Measurements from ENCODE around the gene CCDC157.

Gene CCDC157

DNA sequence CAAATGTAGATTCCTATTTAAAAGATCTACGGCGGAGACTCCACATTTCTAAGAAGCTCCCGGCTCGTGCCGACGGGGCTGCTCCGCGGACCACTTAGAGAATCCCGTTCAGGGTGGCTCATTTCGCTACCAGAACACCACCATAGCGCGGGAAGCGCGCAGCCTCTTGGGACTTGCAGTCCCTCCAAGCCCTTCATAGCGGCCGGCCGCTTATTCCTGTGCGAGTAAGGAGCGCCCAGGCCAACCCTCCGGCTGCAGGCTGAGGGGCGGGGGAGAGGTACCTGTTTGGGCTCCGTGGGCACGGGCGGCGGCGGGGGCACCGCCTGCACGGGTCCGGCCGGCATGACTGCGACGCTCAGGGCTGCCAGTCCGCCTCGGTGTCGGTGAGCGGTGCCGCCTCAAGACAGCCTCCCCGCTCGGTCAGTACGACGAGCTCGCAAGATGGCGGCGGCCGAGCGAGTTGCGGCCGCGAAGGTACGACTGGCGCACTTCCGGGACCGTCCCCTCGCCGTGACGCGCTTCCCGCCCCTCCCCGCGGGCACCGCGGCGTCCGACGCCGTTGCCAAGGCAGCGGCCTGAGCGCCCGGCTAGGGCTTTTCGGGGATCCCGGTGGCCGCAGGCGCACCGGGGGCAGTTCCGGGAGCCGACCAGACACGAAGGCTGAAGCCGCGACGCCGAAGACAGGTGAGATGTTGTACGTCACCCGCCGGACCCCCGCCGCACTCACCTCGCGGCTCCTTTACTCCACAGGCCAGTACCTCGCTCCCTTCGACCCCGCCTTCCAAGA lies at the start of gene CCDC157, which contains the start of gene SF3A1:
Gene CCDC157, plus strand, starts transcription at position 559 of the 787 bp plus-strand sequence. CDS start 8,994 bp downstream, outside the sequence.
Gene SF3A1, minus strand, starts transcription at position 446 of the 787 bp plus-strand sequence. Its CDS starts 102 bp downstream, at position 344.
- peak; percentile 61 to 76 (median 64) for DNase-seq (ENCODE audit: low read depth in 3 of 3, low spot score in 1 of 3)

DNA sequence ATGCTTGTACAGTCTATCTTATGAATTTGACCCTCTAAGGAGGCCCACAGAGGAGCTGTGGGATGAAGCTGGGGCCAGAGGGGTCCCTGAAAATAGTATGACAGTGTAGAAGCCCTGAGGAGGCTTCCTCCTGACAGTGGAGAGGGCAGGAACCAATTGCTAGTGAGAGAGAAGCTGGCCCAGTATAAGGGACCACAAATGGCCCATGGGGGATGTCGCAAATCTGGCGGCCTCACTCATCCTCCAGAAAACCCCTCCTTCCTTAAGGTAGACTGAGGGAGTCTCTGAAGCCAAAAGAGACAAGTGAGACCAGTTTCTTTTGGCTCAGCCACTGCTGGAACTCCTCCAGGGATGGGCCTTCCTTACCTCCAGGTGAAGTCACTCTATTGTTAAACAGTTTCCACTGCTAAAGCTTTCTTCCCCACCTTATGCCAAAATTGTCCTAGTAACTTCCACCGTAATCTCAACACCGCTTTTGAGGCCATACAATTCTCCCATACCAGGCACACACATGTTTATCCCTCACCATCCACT lies 49.7 kb upstream of the CCDC157 start:
- DNase-seq (ENCODE audit: low read depth in 3 of 3, low spot score in 1 of 3): no peak

DNA sequence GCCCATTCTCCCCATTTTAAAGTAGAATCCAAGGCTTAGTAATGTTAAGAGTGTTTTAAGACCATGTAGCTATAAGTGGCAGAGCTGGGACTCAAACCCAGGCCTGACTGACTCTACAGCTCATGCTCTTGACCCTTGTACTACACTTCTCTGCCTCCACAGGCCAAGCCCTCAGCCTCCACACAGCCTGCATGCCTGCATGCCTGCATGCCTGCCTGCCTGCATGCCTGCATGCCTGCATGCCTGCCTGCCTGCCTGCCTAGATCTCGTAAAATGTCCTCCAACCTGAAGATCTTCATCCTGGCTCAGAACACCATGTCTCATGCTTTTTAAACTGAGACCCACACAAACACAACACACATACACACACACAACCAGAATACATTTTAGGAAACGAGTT lies 48.7 kb upstream of the CCDC157 start:
- DNase-seq (ENCODE audit: low read depth in 3 of 3, low spot score in 1 of 3): no peak

DNA sequence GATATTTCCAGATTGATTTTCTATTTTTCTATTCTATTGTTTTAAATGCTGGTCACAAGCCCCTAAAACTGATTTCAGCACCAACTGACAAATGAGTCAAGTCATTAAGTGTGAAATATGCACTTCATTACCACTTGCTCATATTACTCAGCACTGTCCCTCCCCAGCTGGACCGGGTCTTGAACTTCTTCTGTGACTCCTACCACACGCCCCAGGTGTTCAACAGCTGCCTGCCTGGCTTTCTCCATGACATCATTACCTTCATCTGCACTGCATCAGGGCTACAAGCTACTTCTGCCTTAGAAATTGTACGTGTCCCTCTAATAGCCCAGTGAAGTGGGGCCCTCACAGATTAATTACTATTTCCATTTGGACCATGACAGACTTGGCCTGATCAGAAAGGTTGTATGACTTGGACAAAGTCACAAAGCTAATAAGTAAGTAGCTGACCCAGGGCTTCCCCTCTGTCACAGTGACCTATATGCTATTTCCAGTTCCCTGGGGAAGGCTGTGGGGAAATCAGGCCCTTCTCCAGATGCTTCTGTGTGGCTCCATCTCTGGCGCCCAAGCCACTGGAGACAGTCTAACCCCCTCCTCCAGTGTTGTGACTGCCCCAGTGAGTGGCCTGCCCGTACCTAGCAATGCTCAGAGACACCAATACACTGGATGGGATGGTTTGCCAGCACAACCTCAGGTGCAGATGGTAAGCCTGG lies 48.1 kb upstream of the CCDC157 start:
- DNase-seq (ENCODE audit: low read depth in 3 of 3, low spot score in 1 of 3): no peak

DNA sequence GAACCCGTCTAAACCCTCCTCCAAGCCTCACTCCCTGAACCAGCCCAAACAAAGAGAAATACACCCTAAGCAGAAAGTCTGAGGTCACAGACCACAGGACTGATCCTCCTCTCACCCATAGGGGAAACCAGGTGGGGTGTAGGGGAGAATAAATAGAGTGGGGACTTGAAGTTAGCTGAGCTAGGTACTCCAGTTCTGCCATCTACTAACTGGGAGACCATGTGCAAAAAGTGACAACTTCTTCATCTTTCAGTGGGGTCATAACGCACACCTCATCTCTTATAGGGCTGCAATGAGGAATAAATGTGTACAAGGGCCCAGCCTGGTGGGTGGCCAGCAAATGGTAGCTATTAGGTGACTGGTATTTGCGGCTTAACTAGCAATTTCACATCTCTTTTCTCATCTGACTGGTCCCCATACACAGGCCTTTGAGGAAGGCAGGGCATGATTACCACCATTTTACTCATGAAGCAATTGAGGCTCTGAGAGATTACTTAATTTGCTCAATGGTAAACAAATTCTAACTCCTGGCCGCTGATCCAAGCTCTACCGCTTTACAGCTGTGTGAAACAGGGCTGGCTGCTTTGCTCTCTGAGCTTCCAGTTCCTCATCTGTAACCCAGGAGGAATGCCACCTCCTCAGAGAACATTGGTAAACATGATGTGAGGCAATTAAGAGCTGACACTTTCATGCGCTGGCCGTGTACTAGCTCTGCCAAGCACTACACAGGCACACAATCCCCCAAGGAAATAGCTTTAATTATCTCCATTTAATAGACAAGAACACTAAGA lies 46.7 kb upstream of the CCDC157 start:
- no peak for DNase-seq (ENCODE audit: low read depth in 3 of 3, low spot score in 1 of 3)

DNA sequence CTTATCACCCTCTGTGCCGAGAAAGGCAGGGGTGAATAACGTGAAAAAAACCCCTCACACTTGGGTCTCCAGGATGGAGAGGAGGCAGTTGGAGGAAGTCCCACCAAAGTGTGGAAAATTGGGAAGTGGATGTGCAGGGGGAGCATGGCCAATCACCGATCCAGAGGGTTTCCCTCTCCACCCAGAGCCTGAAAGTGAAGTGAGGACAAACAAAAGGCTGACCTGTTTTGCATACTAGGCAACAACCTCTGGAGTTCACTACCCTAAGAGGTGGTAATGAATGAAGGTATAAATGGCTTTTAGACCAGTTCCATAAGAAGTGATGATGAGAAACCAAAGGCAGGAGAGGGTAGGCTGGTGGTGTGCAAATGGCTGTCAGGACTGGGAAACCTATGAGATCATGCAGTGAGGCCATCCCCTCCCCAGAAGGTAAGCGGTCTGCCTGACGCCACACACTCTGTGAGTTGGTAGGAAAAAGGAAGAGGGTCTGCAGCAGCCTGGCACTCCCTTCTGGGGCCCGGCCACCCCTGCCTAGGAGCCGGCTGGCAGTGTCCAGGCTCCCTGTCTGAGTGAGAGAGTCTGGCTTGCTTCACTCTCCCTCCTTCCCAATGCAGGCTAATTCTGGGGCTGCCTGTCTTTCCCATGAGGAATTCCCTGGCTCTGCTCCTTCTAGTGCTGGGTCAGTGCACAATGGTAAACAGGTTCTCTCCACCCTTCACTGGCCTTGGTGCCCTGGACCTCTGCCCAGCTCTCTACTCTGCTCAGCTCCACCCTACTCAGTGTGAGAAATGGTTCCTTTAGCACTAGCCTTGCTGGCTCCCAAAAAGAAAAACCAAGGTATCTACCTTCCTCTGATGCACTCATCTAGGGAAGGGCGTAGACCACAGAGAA lies 45.7 kb upstream of the CCDC157 start:
- no peak for DNase-seq (ENCODE audit: low read depth in 3 of 3, low spot score in 1 of 3)

DNA sequence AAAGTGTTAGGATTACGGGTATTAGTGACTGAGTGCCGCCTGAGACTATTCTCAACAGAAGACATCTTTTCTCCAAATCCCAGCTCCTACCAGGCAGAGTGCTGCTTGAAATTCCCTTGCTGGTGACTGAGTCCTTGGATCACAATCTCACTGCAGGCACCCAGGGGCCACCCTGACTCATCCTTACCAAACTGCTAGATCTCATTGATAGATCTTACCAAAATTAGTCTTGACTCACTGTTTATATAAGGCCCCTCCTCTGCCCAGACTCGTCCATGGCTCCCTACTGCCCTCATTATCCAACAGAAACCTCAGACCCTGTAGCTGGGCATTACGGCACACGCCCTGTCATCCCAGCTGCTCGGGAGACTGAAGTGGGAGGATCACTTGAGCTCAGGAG lies 44.8 kb upstream of the CCDC157 start:
- no peak for DNase-seq (ENCODE audit: low read depth in 3 of 3, low spot score in 1 of 3)

DNA sequence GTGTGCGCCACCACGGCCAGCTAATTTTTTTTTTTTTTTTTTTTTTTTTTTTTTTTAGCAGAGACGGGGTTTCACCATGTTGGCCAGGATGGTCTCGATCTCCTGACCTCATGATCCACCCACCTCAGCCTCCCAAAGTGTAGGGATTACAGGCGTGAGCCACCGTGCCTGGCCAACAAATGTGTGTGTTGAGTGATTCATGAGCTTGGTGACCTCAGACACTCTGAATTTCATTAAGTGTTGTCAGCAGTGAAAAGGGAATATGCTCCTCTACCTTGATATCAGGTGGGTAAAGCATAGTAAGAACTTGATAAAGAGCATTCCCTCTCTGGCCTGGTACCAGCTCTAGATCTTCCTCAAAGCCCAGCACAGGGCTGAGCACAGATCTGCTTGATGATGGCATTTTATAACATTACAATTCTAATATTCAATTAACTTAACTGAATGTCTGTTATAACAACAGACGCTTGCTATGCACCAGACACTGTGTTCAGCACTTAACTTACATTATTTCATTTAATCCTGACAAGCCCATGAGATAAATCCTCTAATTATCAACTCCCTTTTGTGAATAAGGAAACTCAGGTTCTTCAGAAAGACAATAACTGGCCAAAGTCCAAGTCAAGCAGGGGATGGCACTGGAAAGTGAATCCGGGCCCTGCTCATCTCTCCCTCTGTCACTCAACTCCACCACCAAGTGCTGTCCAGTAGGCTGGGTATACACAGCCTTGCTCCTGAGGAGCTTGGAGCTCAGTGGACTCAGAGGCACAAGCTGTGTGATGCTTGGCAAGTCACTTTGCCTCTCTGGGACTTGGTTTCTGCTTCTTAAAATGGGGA lies 43.1 kb upstream of the CCDC157 start:
- DNase-seq (ENCODE audit: low read depth in 3 of 3, low spot score in 1 of 3): no peak

DNA sequence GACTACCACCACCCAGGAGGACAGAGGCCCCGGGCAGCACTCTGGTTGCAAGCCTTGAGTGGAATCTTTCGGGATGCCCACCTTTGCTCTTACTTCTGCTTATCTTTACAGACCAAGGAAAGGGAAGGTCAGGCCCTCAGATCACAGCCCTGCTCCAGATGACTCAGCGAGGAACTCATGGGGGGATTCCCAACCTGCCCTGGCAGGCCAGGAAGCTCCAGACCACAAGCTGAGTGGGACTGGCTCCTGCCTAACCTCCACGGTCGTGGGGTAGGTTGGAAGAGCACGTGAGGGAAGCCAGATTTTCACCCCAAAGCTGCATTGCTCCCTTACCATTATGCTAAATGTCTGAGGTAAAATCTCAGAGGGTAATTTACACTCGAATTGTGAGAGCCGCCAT lies 41.9 kb upstream of the CCDC157 start:
- DNase-seq (ENCODE audit: low read depth in 3 of 3, low spot score in 1 of 3): no peak

DNA sequence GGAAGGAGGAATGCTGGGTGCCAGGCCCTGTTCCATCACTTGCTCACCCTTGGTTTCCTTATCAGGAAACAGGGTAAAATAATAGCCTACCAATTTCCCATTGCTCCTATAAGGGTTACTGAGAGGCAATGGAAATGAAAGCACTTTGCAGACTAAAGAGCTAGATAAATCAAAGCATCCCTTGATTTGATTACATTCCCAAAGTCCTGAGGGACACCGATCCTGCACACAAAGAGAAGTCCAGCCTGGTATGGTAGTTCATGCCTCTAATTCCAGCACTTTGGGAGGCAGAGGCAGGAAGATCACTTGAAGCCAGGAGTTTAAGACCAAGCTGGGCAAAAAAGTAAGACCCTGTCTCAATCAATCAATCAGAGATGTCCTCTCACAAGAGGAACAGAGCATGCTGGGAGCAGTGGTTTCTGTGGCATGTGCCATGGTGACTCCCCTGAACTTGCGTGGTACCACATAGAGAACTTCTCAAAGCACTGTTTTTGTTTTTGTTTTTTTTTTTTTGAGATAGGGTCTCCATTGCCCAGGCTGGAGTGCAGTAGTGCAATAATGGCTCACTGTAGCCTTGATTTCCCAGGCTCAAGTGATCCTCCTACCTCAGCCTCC lies 40.7 kb upstream of the CCDC157 start:
- no peak for DNase-seq (ENCODE audit: low read depth in 3 of 3, low spot score in 1 of 3)

DNA sequence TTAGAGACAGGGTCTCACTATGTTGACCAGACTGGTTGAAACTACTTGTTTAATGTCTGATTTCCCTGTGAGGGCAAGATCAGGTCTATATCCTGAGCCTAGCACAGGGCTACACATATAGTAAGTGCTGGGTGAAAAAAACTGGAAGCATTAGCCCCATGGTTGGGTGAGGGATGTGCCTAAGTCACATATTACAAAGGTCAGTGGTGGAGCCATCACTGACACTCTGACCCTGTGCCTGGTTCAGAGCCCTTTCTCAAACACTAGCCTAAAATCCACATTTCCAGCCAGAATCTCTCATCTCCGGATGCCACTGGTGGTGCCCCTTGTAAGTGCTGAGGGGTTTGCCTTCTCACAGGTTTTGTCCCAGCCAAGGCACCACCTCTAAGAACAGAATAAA lies 39.0 kb upstream of the CCDC157 start:
- no peak for DNase-seq (ENCODE audit: low read depth in 3 of 3, low spot score in 1 of 3)

DNA sequence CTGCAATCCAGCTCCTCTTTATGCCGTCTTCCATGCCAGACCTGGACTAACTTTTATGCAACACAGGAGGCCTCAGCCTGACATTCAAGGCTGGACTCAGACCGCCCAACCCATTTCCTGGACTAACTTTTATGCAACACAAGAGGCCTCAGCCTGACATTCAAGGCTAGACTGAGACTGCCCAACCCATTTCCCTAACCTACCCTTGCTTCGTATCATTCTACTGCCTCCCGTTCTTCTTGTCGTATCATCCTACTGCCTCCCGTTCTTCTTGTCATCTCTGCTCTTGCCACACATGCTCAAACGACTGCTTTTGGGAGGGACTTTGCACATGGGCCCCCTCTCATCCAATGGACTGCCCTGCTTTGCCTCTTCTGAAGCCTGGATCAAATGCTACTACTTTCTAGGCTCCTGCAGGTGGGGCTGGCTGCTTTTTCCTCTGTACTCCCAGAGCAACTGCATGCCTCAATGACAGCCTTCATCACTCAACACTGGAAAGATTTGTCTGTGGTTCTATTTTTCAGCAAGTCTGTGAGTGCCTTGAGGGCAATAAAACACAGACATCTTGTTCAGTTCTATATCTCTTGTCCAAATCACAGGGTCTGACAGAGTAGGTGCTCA lies 37.9 kb upstream of the CCDC157 start:
- DNase-seq (ENCODE audit: low read depth in 3 of 3, low spot score in 1 of 3): no peak

DNA sequence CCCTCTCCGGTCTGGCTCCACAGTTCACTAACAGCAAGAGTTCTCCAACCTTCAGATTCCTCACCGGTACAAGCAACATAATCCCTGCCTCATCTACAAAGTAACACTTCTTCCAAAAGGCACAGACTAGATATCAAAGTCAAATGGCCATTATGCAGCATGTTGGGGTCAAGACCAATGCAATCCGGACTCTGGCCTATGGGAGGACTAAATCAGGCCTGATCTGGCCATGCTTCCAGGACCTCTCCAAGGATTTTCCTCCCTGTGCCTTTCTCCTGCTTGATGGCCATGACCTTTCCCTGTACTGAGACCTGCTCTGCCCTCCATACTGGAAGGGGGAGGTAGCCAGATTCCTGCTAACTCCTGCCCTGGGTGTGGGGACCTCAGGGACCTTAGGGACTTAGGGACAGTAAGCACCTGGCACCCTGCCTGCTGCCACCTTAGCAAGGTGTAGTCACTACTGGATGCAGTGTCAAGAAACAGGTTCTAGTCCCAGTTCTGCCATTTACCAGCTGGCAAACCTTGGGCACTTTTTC lies 36.7 kb upstream of the CCDC157 start:
- DNase-seq (ENCODE audit: low read depth in 3 of 3, low spot score in 1 of 3): no peak

DNA sequence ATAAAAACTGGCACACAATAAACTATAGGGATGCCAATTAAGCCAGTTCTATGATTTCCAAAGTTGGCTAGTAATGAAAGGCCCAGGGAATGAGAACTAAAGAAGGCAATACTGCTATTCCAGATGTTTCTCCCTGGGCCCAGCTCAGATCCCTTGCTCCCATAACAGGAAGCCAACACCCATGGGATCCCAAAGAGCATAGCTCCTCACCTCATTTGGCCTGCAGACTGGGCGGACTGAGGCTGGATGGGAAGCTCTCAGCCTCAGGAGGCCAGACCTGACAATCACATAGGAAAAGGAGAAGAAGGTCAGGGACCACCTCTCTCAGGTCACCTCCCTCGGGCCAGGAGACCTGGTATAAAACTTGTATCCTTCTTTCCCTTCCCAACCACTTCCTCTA lies 35.3 kb upstream of the CCDC157 start:
- no peak for DNase-seq (ENCODE audit: low read depth in 3 of 3, low spot score in 1 of 3)

DNA sequence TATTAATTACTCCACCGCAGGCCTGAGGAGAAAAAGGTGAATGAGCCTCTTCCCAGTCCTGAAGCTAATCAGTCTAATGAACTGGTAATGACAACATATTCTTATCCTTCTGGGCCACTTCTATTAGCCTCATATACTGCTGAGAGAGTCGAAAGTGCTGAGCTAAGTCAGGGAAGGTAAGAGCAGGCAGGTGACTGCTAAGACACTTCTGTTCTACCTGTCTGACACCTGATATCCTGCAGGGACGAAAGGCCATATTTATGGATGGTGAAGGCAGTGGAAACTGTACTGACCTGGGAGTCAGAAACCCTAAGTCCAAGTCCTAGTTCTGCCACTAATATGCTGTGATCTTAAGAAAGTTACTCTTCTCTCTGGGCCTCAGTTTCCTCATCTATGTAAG lies 33.6 kb upstream of the CCDC157 start:
- no peak for DNase-seq (ENCODE audit: low read depth in 3 of 3, low spot score in 1 of 3)

DNA sequence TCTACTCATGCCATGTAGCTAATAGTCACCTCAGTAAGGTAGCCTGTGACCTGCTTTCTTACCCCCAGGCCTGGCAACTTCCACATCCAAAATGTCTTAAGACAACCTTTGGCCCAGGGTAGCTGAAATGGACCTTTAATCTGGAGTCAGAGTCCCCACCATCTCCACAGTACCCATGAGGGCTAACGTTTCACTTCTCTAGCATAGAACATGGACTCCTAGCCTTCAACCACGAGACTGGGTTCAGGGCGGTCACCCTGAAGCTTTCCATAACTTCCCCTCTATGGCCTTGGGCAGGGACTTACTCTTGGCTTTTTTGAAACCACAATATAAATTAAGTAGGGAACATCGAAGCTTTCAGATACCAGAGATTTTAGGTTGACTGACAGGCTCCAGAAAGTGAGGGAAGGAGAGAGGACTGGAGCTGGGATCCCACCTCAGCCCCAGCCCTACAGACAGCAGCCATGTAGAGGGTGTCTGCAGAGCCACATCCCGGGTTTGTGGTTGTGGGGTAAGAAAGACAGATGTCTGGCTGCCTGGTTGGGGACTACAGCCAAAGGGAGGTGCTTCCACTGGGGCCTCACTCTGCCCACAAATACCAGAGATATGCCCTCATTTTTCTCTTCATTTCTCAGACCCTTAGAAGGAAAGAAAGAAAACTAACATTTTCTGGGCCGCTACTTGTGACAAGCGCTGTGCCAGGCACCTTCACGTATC lies 32.6 kb upstream of the CCDC157 start:
- no peak for DNase-seq (ENCODE audit: low read depth in 3 of 3, low spot score in 1 of 3)

DNA sequence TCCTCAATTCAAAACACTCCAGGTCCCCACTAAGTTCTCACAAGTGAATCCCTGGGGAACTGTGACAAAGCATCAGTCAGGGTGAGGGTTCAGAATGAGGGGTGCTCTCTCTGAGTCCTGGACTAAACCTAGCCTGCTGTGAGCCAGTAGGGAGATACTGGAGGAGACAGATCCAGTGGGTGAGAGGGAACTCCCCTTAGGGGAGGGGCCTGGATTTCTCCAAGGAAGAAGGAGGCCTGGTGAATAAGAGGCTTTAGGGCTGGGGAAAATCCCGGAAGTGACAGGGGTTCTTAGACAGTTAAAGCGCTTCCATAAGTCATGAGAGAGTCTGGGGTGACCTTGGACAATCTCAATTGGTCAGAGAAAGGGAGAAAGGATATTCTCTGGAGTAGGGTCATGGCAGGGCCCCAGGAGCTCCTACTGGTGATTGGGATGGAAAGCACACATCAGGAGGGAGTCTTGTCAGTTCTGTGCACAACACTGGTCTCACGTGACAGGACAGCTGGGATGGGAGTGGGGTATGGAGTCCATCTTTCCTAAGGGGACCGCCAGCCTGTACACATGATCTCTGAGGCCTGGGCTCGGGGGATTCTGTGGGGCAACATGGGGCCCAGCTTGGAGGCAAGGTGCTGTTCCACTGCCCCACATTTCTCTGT lies 31.6 kb upstream of the CCDC157 start:
- DNase-seq (ENCODE audit: low read depth in 3 of 3, low spot score in 1 of 3): no peak
